GM21381 (cell line): Measurements from ENCODE around the gene OR51V1.
"Not testable (repeated sequence)": the region's sequence is repeated elsewhere in the genome, so short reads cannot be mapped to it uniquely, and the experiment has no call there.

Source experiments
- ATAC-seq: cut with Tn5 transposase; IDR thresholded peaks from one replicate; pipeline ENCODE4 v1.9.1; 2021; ENCODE audit warnings: mild to moderate bottlenecking, moderate library complexity; ENCODE audit not compliant: unreplicated experiment

OR51V1 gene

GRCh38 chr11:5200582-5200981 lies at the start of gene OR51V1:
OR51V1 (minus strand) TSS chr11:5200682; CDS start chr11:5200682, 0 bp downstream.
- ATAC-seq, result no peak

- not testable (repeated sequence) for ATAC-seq
These were observed 49.4 kb upstream of the OR51V1 start, which contains the start of gene HBG1 for GRCh38 chr11:5249807-5250396. HBG1 (minus strand) TSS chr11:5249857; CDS start chr11:5249804, 53 bp downstream.

GRCh38 chr11:5248498-5248897 lies 48.0 kb upstream of the OR51V1 start:
- not testable (repeated sequence) for ATAC-seq

GRCh38 chr11:5247472-5248192 lies 47.1 kb upstream of the OR51V1 start:
- no peak for ATAC-seq

- no peak for ATAC-seq
These were observed 46.4 kb upstream of the OR51V1 start for GRCh38 chr11:5246772-5247471.

- ATAC-seq, result no peak
These were observed 44.7 kb upstream of the OR51V1 start for GRCh38 chr11:5245155-5245554.

GRCh38 chr11:5243816-5244180 lies 43.3 kb upstream of the OR51V1 start:
- ATAC-seq, result no peak

- no peak for ATAC-seq
These were observed 42.7 kb upstream of the OR51V1 start for GRCh38 chr11:5242933-5243815.

GRCh38 chr11:5242208-5242607 lies 41.7 kb upstream of the OR51V1 start:
- no peak for ATAC-seq

- ATAC-seq, result no peak
These were observed 41.0 kb upstream of the OR51V1 start for GRCh38 chr11:5241458-5241857.

- no peak for ATAC-seq
These were observed 40.0 kb upstream of the OR51V1 start for GRCh38 chr11:5240458-5240857.

GRCh38 chr11:5240056-5240455 lies 39.6 kb upstream of the OR51V1 start:
- no peak for ATAC-seq

- no peak for ATAC-seq
These were observed 38.6 kb upstream of the OR51V1 start for GRCh38 chr11:5239046-5239445.

GRCh38 chr11:5238486-5238885 lies 38.0 kb upstream of the OR51V1 start:
- no peak for ATAC-seq

- no peak for ATAC-seq
These were observed 36.9 kb upstream of the OR51V1 start for GRCh38 chr11:5237420-5237819.

- ATAC-seq, result no peak
These were observed 35.0 kb upstream of the OR51V1 start for GRCh38 chr11:5235364-5236095.

GRCh38 chr11:5234381-5234834 lies 33.9 kb upstream of the OR51V1 start, which contains the start of gene HBD:
HBD (minus strand) TSS chr11:5234483; CDS start chr11:5234433, 50 bp downstream.
- ATAC-seq, result peak; percentile 86

- ATAC-seq, result no peak
These were observed 32.8 kb upstream of the OR51V1 start for GRCh38 chr11:5233307-5233706.

GRCh38 chr11:5232821-5233220 lies 32.3 kb upstream of the OR51V1 start:
- ATAC-seq, result no peak

- ATAC-seq, result no peak
These were observed 31.7 kb upstream of the OR51V1 start for GRCh38 chr11:5232176-5232575.
